GM10266 (cell line): Measurements from ENCODE around the gene SLC26A6.

Experiments used
- DNase-seq: peaks from one replicate; pipeline ENCODE4 v3.0.0; 2012; ENCODE audit errors: extremely low spot score
- TF ChIP-seq, protein P1 (sequence below): IDR thresholded peaks from 2 replicates; pipeline ENCODE4 v1.5.1; 2012; ENCODE audit warnings: mild to moderate bottlenecking, low read depth; ENCODE audit not compliant: control insufficient read depth, insufficient read depth; ENCODE audit errors: missing control alignments

SLC26A6 gene

DNA sequence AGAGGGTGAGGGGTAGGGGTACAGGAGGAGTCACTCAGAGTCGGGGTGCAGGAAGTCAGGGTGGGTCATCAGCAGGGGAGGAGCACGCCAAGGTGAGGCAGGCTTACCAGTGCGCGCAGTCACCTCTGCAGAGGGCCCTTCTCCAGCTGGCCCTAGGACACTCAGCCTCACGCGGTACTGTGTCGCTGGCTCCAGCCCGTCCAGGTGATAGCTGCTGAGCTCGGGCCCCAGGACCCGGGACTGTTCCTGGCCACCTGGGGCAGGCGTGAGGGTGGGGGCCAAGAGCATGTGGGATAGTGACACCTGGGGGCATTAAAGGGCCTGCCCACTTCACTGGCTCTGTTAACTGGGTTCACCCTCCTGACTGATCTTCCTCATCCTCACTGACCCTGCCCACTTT is 47.6 kb downstream of the SLC26A6 start:
- no peak for DNase-seq
- TF ChIP-seq, protein P1, sequence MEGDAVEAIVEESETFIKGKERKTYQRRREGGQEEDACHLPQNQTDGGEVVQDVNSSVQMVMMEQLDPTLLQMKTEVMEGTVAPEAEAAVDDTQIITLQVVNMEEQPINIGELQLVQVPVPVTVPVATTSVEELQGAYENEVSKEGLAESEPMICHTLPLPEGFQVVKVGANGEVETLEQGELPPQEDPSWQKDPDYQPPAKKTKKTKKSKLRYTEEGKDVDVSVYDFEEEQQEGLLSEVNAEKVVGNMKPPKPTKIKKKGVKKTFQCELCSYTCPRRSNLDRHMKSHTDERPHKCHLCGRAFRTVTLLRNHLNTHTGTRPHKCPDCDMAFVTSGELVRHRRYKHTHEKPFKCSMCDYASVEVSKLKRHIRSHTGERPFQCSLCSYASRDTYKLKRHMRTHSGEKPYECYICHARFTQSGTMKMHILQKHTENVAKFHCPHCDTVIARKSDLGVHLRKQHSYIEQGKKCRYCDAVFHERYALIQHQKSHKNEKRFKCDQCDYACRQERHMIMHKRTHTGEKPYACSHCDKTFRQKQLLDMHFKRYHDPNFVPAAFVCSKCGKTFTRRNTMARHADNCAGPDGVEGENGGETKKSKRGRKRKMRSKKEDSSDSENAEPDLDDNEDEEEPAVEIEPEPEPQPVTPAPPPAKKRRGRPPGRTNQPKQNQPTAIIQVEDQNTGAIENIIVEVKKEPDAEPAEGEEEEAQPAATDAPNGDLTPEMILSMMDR = no peak

DNA sequence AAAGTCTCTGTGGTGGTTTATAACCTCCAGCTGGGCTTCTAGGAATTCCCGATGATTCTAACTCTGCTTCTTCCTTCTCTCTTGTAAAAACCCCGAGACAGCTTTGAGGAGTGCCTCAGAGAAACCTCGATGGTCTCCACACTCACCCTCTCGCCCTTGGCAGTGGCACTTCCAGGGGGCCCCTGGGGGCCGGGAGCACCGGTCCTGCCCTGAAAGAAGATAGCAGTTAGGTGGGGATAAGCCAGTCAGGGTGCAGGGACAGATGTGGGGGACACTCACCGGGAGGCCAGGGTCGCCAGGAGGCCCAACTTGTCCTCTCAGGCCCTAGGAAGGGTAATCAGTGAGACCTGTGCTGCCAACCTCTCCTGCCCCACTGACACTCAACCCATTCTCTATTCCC is 49.9 kb downstream of the SLC26A6 start:
- TF ChIP-seq, protein P1 = no peak
- DNase-seq = no peak

- TF ChIP-seq, protein P1 = no peak
- DNase-seq = no peak
Measured at GRCh38 chr3:48584836-48585235, 50.4 kb downstream of the SLC26A6 start.

- TF ChIP-seq, protein P1 = no peak
- no peak for DNase-seq
Measured at GRCh38 chr3:48581621-48582481, 53.4 kb downstream of the SLC26A6 start.

- TF ChIP-seq, protein P1 = no peak
Measured at GRCh38 chr3:48576647-48577046, 58.6 kb downstream of the SLC26A6 start.

More at GRCh38 chr3:48576647-48577046, 58.6 kb downstream of the SLC26A6 start:
- no peak for DNase-seq
